ENCODE data around the gene SYNC.

SYNC gene

DNA sequence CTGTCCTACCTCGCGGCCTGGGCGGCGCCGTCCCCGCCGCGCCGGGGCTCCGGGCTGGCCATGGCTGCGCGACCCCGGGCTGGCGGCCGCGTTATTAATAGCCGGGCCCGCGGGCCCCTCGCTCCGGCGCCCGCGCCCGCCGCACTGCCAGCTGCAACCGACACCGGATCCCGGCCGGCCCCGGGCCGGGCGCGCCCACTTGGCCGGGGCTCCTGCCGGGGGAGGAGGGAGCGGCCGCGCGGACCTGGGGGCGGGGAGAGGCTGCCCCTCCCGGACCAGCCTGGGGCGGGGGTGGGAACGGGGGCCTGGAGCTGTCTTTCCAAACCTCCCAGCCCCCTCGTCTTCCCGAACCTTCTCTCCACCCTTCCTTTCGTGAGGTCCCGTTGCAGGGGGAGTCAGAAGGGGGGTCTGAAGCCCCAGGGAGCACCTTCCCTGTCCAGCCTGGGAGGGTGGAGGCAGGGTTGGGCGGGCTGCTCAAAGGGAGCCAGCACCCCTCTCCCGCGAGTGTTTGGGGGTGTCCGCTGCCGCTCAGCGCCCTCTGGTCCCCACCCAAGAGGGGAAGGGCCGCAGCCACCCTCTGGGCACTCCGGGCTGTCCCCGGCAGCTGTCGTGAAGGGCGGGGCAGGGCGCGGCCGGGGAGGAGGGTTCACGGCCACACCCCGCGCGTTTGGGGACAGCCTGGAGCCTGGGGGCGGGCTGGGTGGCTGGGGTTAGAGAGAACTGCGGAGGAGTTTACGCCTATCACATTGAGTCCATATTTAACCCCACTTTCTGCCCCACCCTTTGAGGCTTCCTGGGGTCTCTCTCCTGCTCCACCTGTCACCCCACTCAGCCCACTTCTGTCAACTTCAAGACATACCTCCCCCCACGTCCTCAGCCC is at the start of gene SYNC:
TSS of gene SYNC (minus strand) at position 172 of the 880 bp plus-strand sequence. CDS start at position 62, 110 bp downstream.
- DNase-seq (ENCODE audit: low spot score), result peak; percentile 95

DNA sequence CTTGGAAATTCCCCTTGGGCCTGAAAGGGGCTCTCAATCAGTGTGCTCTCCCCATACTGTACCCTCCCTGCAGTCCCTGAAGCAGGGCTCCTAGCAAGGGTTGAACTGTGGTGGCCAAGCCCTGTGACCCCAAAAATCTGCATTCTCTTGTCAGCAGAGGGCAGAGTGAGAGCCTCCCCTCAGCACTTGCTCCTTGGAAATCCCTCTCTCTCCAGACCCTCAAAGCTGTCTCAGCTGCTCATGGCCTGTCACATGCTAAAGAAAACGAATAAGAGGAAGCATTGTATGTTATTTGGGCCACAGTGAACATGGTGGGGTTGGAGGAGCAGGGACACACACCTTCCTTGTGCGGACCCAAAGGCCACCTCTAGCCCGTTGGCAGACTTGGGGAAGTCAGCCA is 47.2 kb upstream of the SYNC start:
- DNase-seq (ENCODE audit: low spot score), result no peak

DNA sequence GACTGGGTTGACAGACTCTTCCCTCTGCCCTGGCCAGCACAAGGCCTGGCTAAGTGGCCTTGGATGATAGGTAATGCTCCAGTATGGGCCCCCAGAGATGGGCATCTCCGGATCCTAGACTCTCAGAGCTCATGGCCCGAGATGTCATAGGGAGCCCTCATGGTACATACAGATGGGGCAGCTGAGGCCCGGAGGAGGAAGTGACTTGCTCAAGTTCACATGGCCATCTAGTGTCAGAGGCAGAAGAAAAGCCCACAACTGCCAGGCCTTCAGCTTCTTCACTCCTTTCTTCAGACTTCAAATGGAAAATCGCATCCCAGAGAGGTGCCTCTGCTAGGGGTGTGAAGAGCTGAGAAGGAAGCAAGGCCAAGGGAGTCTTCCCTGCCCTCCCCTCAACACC is 46.8 kb upstream of the SYNC start:
- DNase-seq (ENCODE audit: low spot score), result no peak

DNA sequence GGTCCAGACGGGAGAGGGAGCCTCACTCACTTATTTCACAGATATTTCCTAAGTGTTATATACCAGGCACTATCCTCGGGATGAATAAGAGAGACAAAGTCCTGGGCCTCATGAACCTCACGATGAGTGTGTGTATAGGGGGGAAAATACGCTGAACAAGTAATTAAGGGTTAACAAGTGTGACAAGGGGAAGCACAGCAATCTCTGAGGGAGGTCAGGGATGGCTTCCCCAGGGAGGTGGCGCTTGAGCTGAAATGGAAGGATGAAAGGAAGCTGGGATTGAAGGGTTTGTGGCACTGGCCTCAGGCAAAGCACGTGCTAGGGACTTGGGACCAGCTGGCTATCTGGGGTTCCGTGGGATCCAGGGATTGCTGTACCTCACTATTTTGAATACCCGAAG is 46.4 kb upstream of the SYNC start:
- no peak for DNase-seq (ENCODE audit: low spot score)

GRCh38 chr1:32748348-32748747 is 45.8 kb upstream of the SYNC start:
- no peak for DNase-seq (ENCODE audit: low spot score)

DNA sequence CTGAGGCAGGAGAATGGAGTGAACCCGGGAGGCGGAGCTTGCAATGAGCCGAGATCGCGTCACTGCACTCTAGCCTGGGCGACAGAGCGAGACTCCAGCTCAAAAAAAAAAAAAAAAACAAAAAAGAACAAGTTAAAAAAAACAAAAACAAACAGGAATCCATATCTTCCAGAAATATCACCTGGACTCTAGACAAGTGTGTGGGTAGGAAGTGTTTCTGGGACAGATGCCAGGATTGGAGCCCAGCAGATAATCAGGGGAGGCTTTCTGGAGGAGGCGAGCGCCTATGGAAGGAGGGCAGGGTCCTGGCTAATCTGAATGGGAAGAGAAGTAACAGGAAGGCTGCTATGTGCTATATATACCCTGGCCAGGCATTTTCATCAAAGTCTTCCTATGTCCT is 43.6 kb upstream of the SYNC start:
- no peak for DNase-seq (ENCODE audit: low spot score)

GRCh38 chr1:32744071-32744425 is 41.5 kb upstream of the SYNC start:
- DNase-seq (ENCODE audit: low spot score), result no peak

- peak; percentile 42 for DNase-seq (ENCODE audit: low spot score)
These were observed 41.0 kb upstream of the SYNC start for GRCh38 chr1:32743380-32744070.

DNA sequence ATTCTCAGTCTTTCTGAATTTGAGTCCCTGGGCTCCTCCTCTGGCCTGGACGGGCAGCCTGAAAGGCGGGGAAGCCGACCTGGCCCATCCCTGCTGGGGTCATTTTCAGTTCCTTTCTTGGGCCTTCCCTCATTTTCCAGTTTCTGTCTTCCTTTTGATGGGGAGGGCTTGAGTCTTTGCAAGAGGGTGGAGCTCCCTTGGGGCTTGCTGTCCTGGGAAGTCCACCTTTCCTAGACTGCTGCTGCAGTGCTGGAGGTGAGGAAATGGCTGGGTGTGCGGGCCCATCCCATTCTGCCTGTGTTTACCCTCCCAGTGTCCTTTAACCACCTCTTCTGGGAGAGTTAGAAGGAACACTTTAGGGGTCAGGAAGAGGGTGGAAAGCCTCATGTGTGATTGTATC is 40.4 kb upstream of the SYNC start:
- no peak for DNase-seq (ENCODE audit: low spot score)

DNA sequence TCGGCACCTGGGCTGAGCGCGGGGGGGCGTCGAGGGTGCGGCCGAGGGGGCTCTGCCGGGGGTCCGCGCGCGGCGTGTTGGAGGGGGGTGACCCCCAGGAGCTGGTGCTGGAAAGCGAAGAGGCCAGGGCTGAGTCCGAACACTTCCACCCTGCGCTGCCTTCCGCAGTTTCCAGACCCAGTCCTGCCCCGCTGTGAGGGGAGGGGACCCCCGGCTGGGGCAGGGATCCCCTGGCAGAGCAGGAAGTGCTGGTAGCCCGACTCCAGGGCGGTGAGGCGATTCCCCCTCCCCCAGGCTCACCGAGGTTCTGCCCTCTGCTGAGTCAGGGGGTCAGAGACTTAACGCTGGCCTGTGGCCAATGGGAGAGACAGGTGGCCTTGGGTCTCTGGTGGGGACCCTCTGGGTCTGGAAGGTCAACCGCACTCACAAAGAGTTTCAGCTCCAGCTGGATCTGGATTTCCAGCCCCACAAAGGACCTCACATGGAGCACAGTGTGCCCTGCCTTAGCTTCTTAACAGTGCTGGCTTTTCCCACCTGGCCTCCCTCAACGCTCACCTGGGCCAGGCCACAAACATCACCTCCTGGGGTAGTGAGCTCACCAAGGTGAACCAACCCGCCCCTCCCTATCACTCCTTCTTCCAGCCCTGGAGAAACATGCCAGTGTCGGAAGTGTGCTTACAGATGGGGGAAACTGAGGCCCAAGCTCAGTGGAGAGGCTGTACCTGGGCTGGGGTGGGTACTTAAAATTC is 39.8 kb upstream of the SYNC start:
- peak; percentile 31 for DNase-seq (ENCODE audit: low spot score)

DNA sequence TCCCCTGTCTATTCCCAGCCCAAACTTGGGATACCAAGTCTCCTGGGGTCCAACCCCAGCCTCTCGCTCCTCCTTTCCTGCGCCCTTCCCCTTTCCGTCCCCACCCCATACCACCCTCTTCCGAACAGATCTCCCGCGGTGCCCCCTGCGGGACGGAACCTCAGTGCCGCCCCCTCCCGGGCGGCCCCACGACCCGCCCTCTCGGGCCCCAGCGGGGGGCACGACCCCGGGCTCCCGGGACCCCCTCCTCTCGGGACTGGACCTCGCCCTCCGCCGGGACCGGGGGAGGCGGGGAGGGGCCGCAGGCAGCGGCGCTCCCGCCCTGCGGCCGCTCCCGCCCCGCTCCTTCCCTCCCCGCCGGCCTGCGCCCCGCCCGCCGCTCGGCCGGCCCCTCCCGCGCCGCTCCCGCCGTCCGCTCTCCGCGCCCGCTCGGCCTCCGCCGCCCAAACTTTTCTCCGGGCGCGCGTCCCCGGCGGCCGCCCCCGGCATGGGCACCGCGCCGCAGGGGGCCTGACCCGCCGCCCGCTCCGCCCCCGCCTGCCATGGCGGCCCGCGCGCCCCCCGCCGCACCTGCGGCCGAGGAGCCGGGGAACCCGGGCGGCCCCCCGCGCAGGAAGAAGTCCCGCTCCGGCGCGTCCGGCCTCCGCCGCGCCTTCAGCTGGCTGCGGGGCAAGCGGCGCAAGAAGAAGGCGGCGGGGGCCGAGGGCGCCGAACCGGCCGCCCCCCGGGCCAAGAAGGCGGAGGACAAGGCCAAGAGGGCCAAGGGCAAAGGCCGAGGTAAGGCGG is 39.0 kb upstream of the SYNC start:
- DNase-seq (ENCODE audit: low spot score), result peak; percentile 93

DNA sequence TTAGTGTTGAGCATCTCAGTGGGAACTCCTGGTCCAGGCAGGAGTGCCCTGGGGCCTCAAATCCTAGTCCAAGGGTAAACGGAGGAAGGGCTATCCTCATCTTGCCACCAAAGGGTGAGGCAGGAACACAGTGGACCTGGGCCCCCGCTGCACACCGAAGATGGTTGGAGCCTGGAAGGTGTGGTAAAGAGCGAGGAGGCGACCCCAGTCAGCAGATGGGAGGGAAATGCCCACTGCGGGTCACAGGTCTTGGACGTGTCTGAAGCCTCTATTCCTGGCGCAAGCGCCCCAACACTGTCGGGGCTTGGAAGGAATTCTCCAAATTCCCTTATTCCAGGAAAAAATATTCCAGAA is 38.5 kb upstream of the SYNC start:
- DNase-seq (ENCODE audit: low spot score), result no peak

DNA sequence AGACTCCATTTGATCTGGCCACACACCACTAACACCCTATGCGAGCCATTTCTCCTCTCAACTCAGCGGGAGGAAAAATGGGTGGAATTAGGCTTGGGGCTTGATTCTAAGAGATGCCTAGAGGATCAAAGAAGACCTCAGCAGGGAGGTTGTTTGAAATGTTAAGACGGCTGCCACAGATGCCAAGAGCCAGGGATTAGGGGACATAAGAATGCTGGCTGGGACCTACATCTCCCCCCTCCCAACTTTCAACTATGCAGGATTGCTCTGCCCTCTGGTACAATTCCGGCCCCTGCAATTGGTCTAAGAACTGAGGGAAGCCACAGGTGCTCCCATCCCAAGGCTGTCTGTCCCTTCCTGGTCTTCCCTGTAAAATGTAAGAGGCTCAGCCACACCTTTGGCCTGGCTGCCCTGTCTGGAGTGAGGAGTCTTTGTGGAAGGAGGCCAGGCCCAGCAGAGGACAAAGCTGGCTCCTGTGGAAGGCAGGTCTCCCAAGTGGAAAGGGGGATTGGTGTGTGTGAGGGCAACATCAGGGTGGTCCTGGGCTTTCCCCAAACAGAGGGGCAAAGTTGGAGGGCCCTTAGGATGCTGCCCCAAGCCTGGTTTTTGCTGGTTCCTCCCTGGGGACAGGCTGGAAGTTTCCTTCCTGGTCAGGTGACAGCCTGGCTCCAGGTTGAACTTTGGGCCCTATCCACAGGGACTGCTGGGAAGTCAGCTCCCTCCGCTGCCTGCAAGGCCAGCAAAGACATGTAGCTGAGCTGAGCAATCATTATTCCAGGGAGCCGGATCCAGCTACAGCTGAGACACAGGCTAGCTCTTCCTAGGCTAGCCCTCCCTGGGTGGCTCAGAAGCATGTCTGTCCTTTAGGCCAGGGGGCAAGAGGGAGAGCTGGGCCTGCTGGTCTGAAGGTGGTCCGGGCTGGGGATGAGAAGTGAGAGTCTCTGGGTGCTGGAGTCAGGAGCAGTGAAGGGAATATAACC is 34.5 kb upstream of the SYNC start:
- DNase-seq (ENCODE audit: low spot score), result no peak

DNA sequence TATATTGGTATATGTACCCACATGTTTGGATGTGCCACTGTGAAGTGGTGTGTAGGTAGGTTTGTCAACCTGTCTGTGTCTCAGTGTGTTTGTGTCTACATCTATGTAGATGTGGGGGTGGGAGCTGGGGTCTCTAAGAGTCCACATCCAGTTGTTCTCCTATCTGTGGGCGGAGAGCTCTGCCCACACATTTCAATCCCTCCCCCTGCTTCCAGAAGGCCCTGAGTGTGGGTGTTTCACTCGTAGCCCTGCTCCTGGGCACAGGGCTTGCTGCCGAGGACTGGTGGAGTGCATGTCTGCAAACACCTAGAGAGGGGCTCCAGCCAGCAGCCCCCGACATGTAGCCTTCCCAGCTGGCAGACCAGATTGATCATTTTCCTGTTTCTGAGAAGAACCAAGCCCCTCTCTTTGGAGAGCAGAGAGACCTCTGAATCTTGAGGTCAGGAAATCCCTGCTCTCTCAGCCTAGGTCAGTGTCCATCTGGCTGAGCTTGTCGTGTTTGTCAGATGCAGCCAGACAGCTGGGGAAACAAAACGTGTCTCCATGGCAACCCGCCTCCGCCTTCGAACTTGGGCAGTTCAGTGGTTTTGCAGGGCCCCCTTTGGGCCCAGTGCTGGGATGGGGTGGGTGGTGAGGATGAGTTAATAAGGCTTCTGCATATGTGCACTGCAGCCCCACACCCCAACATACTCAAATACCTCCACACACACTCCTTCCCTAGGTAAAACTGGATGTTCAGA is 31.2 kb upstream of the SYNC start:
- DNase-seq (ENCODE audit: low spot score), result no peak

DNA sequence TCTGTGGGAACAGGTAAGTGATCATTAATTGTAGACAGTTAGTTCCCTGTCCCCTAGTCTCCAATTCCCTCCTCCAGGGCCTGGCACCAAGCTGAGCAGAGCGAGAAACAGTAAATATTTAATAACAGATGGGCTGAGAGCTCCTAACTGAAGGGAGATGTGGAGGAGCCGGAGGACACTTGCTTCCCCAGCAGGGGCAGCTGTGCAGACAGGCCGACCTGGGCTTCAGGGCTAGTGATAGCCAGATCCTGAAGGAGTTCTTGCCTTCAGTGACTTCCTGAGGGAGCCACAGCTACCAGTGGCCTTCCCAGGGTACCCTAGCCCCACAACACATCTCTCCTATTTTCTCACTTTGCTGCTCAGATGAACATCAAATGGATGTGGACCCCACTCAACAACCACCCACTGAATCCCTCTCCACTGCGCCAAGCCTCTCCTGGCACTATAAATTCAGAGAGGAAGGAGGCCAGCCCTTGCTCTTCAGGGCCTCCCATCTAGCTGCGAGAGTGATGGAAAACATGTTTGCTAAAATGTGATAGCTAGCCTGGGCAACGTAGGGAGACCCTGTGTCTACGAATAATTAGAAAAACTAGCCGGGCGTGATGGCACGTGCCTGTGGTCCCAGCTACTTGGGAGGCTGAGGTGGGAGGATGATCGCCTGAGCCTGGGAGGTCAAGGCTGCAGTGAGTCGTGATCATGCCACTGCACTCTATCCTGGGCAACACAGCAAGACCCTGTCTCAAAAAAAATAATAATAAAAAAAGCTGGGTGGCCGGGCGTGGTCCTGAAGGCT is 26.9 kb upstream of the SYNC start:
- DNase-seq (ENCODE audit: low spot score), result no peak

DNA sequence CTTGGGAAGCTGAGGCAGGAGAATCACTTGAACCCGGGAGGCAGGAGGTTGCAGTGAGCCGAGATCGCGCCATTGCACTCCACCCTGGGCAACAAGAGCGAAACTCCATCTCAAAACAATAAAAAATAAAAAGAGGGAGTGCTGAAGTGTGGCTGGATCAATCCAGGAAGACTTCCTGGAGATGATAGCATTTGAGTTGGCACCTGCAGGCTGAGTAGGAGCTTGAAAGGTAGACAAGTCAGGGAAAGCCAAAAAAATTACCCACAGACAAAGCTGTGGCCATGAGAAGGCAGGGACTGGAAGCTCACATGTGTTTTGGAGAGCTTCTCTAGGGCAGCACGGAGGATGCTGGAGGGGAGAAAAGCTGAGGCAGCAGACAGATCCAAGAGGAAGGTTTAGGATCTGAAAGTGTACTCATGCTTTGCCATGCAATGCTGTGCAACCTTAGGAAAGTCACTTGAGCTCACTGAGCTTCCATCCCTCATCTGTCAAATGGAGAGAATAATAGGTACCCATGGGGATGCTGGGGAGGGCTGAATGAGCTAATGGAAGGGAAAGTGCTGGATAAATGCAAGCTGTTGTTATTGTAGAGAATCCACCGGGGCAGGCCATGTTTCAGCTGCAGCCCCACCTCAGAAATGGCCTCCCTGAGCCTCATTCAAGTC is 26.0 kb upstream of the SYNC start:
- DNase-seq (ENCODE audit: low spot score), result no peak

DNA sequence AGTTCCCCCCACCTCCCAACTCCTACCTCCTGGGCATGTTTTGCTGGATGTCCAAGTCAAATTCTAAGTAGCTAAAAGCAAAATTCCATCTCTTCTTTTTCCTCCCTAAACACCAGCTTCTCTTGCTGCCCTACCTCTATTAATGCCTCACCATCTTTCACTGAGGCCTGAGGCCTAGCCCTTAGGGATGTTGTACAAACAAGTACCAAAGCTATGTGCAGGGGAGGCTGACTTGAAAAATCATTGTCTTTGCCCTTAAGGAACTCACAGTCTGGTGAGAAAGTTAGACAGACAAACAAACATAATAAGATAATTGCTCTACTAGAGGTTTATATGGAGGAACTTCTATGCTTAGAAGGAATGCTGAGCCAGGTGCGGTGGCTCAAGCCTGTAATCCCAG is 25.3 kb upstream of the SYNC start:
- no peak for DNase-seq (ENCODE audit: low spot score)

DNA sequence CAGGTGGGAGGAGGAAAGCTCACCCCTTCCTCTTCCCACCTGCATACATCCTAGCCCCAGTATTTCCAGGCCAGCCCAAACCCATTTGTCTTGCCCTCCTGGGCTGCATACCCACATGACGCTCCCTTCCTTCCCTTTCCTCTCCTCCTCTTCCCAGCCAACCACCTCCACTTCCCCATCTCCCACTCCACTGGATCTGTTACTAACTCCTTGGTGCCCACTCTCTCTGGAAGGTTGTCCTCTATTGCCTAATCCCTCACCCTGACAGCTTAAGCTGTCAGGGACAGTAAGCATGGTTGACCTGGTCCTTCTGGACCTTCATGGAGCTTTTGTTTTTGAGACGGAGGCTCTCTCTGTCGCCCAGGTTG is 23.0 kb upstream of the SYNC start:
- no peak for DNase-seq (ENCODE audit: low spot score)
